Omental fat pad (tissue), 4 donors: ENCODE results near the gene ST8SIA5. TPM values are rescaled to one million over a fixed set of nuclear protein-coding genes. Genes with fewer than 3 reads are reported as not detected.

Experiments
- ATAC-seq: fragments of 150-250 bp; one replicate; pipeline ENCODE4 v1.9.1; 2016; ENCODE audit warnings: mild to moderate bottlenecking, moderate library complexity; ENCODE audit not compliant: low FRiP score
- DNase-seq: peaks from one replicate; pipeline ENCODE4 v3.0.0-alpha.2; 2019; ENCODE audit warnings: low spot score
- CTCF ChIP-seq, 3 donors: fragments of 450-650 bp; IDR thresholded peaks; one replicate each; pipeline ENCODE4 v1.5.1; 2016 to 2017; ENCODE audit warnings: antibody characterized with exemption in 3 of 3, mild to moderate bottlenecking in 3 of 3, moderate library complexity in 2 of 3
- total RNA-seq, 4 donors: library from RNA; depleted of rRNA; stranded (reverse); fragments of >200 nt; gene quantifications; one replicate each; pipeline ENCODE4 v1.1.0, GENCODE V29; 2016

Gene ST8SIA5
- total RNA-seq, 4 donors from 2014 or later: 0.50 TPM; not detected in 3

- ATAC-seq (no peak), DNase-seq (no peak)
- TF ChIP-seq CTCF (IDR thresholded peaks at IDR 0.05): no peak
Observed at GRCh38 chr18:46756025-46756558, 761 bp downstream of the ST8SIA5 start.

- no peak for TF ChIP-seq CTCF (IDR thresholded peaks at IDR 0.05)
- ATAC-seq: no peak
- no peak for DNase-seq
Observed at GRCh38 chr18:46755315-46756024, 1.4 kb downstream of the ST8SIA5 start.

GRCh38 chr18:46754661-46755292, 2.1 kb downstream of the ST8SIA5 start:
- ATAC-seq (no peak), DNase-seq (no peak)
- TF ChIP-seq CTCF (IDR thresholded peaks at IDR 0.05): no peak

GRCh38 chr18:46754188-46754587, 2.7 kb downstream of the ST8SIA5 start:
- no peak for TF ChIP-seq CTCF (IDR thresholded peaks at IDR 0.05)
- ATAC-seq (no peak), DNase-seq (no peak)

- DNase-seq (no peak), ATAC-seq (no peak)
- no peak for TF ChIP-seq CTCF (IDR thresholded peaks at IDR 0.05)
Observed at GRCh38 chr18:46751882-46752281, 5.0 kb downstream of the ST8SIA5 start.

- no peak for TF ChIP-seq CTCF (IDR thresholded peaks at IDR 0.05)
- no peak for DNase-seq
- ATAC-seq: no peak
Observed at GRCh38 chr18:46750626-46751025, 6.2 kb downstream of the ST8SIA5 start.

GRCh38 chr18:46748466-46748865, 8.4 kb downstream of the ST8SIA5 start:
- ATAC-seq (no peak), DNase-seq (no peak)
- TF ChIP-seq CTCF (IDR thresholded peaks at IDR 0.05): no peak
